ENCODE data around the gene TNC.
A peak's percentile ranks its signal among the peaks of the same experiment; 100 is the strongest.

Gene TNC

GRCh38 chr9:115071176-115071575, 46.8 kb downstream of the TNC start:
- H3K4me1 Mint-ChIP-seq (ENCODE audit: low read depth): peaks cover 6% of the 10 kb centered on the region
- H3K27me3 Mint-ChIP-seq: peaks cover 33% of the 10 kb centered on the region
- no peaks in the 10 kb centered on the region for H3K9me3 Mint-ChIP-seq
- H3K4me3 Mint-ChIP-seq: no peak overlapping the region
- no peak overlapping the region for H3K27ac Mint-ChIP-seq
- H3K36me3 Mint-ChIP-seq (ENCODE audit: low read depth): no peaks in the 10 kb centered on the region
- intact Hi-C loops (cut with micrococcal nuclease): no loop called here

- H3K27ac Mint-ChIP-seq: no peak overlapping the region
- intact Hi-C loops (cut with micrococcal nuclease): no loop called here
- H3K4me1 Mint-ChIP-seq (ENCODE audit: low read depth): peaks cover 6% of the 10 kb centered on the region
- no peak overlapping the region for H3K4me3 Mint-ChIP-seq
- no peaks in the 10 kb centered on the region for H3K9me3 Mint-ChIP-seq
- H3K36me3 Mint-ChIP-seq (ENCODE audit: low read depth): no peaks in the 10 kb centered on the region
- peaks cover 34% of the 10 kb centered on the region for H3K27me3 Mint-ChIP-seq
Measured at GRCh38 chr9:115069771-115070170, 48.2 kb downstream of the TNC start.

- Mint-ChIP-seq H3K36me3 (ENCODE audit: low read depth) (no peaks in the 10 kb centered on the region), H3K27me3 (peaks cover 37% of the 10 kb centered on the region), H3K27ac (no peak overlapping the region), H3K4me3 (no peak overlapping the region), H3K4me1 (ENCODE audit: low read depth) (peaks cover 7% of the 10 kb centered on the region), H3K9me3 (no peaks in the 10 kb centered on the region)
- intact Hi-C loops (cut with micrococcal nuclease): no loop called here
Measured at GRCh38 chr9:115069302-115069701, 48.7 kb downstream of the TNC start.

- intact Hi-C loops (cut with micrococcal nuclease): no loop called here
- Mint-ChIP-seq H3K4me1 (ENCODE audit: low read depth) (peaks cover 12% of the 10 kb centered on the region), H3K27me3 (peaks cover 31% of the 10 kb centered on the region), H3K9me3 (no peaks in the 10 kb centered on the region), H3K36me3 (ENCODE audit: low read depth) (no peaks in the 10 kb centered on the region), H3K4me3 (no peak overlapping the region), H3K27ac (no peak overlapping the region)
Measured at GRCh38 chr9:115068031-115068430, 49.9 kb downstream of the TNC start.

- Mint-ChIP-seq H3K36me3 (ENCODE audit: low read depth) (no peaks in the 10 kb centered on the region), H3K4me3 (no peak overlapping the region), H3K9me3 (no peaks in the 10 kb centered on the region), H3K27ac (no peak overlapping the region), H3K27me3 (peaks cover 32% of the 10 kb centered on the region), H3K4me1 (ENCODE audit: low read depth) (peaks cover 30% of the 10 kb centered on the region)
- intact Hi-C loops (cut with micrococcal nuclease): no loop called here
Measured at GRCh38 chr9:115063058-115063845, 54.7 kb downstream of the TNC start.

- Mint-ChIP-seq H3K4me3 (no peak overlapping the region), H3K36me3 (ENCODE audit: low read depth) (no peaks in the 10 kb centered on the region), H3K27ac (no peak overlapping the region), H3K27me3 (peaks cover 59% of the 10 kb centered on the region), H3K9me3 (no peaks in the 10 kb centered on the region), H3K4me1 (ENCODE audit: low read depth) (peaks cover 24% of the 10 kb centered on the region)
- intact Hi-C loops (cut with micrococcal nuclease): no loop called here
Measured at GRCh38 chr9:115058684-115059315, 59.2 kb downstream of the TNC start.

- H3K4me1 Mint-ChIP-seq (ENCODE audit: low read depth): peaks cover 18% of the 10 kb centered on the region
- H3K27me3 Mint-ChIP-seq: peaks cover 61% of the 10 kb centered on the region
- H3K4me3 Mint-ChIP-seq: no peak overlapping the region
- H3K9me3 Mint-ChIP-seq: no peaks in the 10 kb centered on the region
- H3K27ac Mint-ChIP-seq: no peak overlapping the region
- intact Hi-C loops (cut with micrococcal nuclease): no loop called here
- H3K36me3 Mint-ChIP-seq (ENCODE audit: low read depth): no peaks in the 10 kb centered on the region
Measured at GRCh38 chr9:115058175-115058574, 59.8 kb downstream of the TNC start.

- Mint-ChIP-seq H3K36me3 (ENCODE audit: low read depth) (no peaks in the 10 kb centered on the region), H3K4me1 (ENCODE audit: low read depth) (peaks cover 18% of the 10 kb centered on the region), H3K27me3 (peaks cover 66% of the 10 kb centered on the region), H3K27ac (no peak overlapping the region), H3K4me3 (no peak overlapping the region), H3K9me3 (no peaks in the 10 kb centered on the region)
- intact Hi-C loops (cut with micrococcal nuclease): no loop called here
Measured at GRCh38 chr9:115057559-115057958, 60.4 kb downstream of the TNC start.

- Mint-ChIP-seq H3K27me3 (peaks cover 73% of the 10 kb centered on the region), H3K36me3 (ENCODE audit: low read depth) (no peaks in the 10 kb centered on the region), H3K4me3 (no peak overlapping the region), H3K9me3 (no peaks in the 10 kb centered on the region), H3K27ac (no peak overlapping the region), H3K4me1 (ENCODE audit: low read depth) (no peaks in the 10 kb centered on the region)
- intact Hi-C loops (cut with micrococcal nuclease): no loop called here
Measured at GRCh38 chr9:115050002-115050490, 67.9 kb downstream of the TNC start.

GRCh38 chr9:115046824-115047223, 71.1 kb downstream of the TNC start:
- peaks cover 65% of the 10 kb centered on the region for H3K27me3 Mint-ChIP-seq
- H3K4me1 Mint-ChIP-seq (ENCODE audit: low read depth): peaks cover 24% of the 10 kb centered on the region
- no peak overlapping the region for H3K4me3 Mint-ChIP-seq
- no peak overlapping the region for H3K27ac Mint-ChIP-seq
- H3K36me3 Mint-ChIP-seq (ENCODE audit: low read depth): no peaks in the 10 kb centered on the region
- no peaks in the 10 kb centered on the region for H3K9me3 Mint-ChIP-seq
- intact Hi-C loops (cut with micrococcal nuclease): no loop called here

- Mint-ChIP-seq H3K4me1 (ENCODE audit: low read depth) (peaks cover 24% of the 10 kb centered on the region), H3K27ac (no peak overlapping the region), H3K9me3 (no peaks in the 10 kb centered on the region), H3K36me3 (ENCODE audit: low read depth) (no peaks in the 10 kb centered on the region), H3K27me3 (peaks cover 65% of the 10 kb centered on the region), H3K4me3 (no peak overlapping the region)
- intact Hi-C loops (cut with micrococcal nuclease): no loop called here
Measured at GRCh38 chr9:115046199-115046598, 71.8 kb downstream of the TNC start.

- Mint-ChIP-seq H3K9me3 (no peaks in the 10 kb centered on the region), H3K27me3 (peaks cover 64% of the 10 kb centered on the region), H3K4me3 (no peak overlapping the region), H3K27ac (peak overlapping the region; percentile 55), H3K4me1 (ENCODE audit: low read depth) (peaks cover 46% of the 10 kb centered on the region), H3K36me3 (ENCODE audit: low read depth) (no peaks in the 10 kb centered on the region)
- intact Hi-C loops (cut with micrococcal nuclease): no loop called here
Measured at GRCh38 chr9:115043632-115044031, 74.3 kb downstream of the TNC start.

- Mint-ChIP-seq H3K36me3 (ENCODE audit: low read depth) (no peaks in the 10 kb centered on the region), H3K27me3 (peaks cover 63% of the 10 kb centered on the region), H3K27ac (peak overlapping the region; percentile 55), H3K4me1 (ENCODE audit: low read depth) (peaks cover 46% of the 10 kb centered on the region), H3K9me3 (no peaks in the 10 kb centered on the region), H3K4me3 (no peak overlapping the region)
- intact Hi-C loops (cut with micrococcal nuclease): no loop called here
Measured at GRCh38 chr9:115042781-115043509, 75.0 kb downstream of the TNC start.

- no peak overlapping the region for H3K4me3 Mint-ChIP-seq
- no peaks in the 10 kb centered on the region for H3K9me3 Mint-ChIP-seq
- intact Hi-C loops (cut with micrococcal nuclease): no loop called here
- H3K27me3 Mint-ChIP-seq: peaks cover 40% of the 10 kb centered on the region
- H3K36me3 Mint-ChIP-seq (ENCODE audit: low read depth): no peaks in the 10 kb centered on the region
- H3K27ac Mint-ChIP-seq: no peak overlapping the region
- H3K4me1 Mint-ChIP-seq (ENCODE audit: low read depth): peaks cover 66% of the 10 kb centered on the region
Measured at GRCh38 chr9:115039516-115040120, 78.3 kb downstream of the TNC start.

Data from dendritic cell treated with granulocyte-macrophage colony-stimulating factor and Interleukin-4, amounts not matched to agents 40 ng/mL and 50 ng/mL, for 4 days (primary cell).